ENCODE data around the gene DNMT1.
A peak's percentile ranks its signal among the peaks of the same experiment; 100 is the strongest.

The DNMT1 gene

DNA sequence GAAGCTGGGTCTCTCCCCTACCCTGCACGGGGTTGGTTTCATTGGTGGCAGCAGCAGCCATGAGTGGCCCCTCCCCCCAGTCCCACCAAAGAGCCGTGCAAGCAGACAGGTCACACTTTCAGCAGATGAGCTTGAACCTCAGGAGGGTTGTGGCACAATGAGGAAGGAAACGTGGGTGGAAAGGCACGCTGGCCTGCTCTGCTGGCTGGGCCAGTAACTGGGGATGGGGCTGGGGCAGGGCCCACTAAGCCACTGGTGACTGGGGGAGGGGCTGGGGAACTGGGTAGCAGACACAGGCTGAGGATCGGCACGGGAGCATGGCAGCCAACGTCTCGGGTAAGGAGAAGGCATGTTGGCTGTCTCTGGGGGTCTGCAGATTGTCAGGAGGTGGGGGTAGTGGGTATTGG lies 83.3 kb downstream of the DNMT1 start, which contains the start of gene P2RY11:
Gene P2RY11, plus strand, starts transcription at position 289 of the 407 bp plus-strand sequence. Its CDS starts 29 bp downstream, at position 318.
- DNase-seq: peak; percentile 41 to 70

- no peak for DNase-seq
Measured at GRCh38 chr19:10110972-10111317, 83.8 kb downstream of the DNMT1 start.

DNA sequence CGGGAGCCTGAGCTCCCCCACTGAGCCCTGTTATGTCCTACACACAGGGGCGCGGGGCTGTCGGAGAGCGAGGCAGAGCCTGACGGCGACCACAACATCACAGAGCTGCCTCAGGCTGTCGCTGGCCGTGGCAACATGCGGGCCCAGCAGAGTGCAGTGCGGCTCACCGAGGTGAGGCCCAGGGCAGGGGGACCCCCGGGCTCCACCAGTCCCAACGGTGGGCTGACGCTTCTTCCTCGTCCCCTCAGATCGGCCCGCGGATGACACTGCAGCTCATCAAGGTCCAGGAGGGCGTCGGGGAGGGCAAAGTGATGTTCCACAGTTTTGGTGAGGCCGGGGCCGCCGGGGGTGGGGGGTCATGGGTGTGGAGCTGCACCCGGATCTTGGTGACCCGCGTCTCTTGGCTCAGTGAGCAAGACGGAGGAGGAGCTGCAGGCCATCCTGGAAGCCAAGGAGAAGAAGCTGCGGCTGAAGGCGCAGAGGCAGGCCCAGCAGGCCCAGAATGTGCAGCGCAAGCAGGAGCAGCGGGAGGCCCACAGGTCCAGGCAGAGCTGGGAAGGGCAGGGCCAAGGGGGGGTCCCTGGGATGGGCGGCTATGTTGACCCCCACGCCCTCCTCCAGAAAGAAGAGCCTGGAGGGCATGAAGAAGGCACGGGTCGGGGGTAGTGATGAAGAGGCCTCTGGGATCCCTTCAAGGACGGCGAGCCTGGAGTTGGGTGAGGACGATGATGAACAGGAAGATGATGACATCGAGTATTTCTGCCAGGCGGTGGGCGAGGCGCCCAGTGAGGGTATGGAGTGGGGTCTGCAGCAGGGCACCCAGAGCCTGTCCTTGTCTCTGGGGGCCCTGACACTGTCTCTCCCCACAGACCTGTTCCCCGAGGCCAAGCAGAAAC lies 84.4 kb downstream of the DNMT1 start:
- DNase-seq: no peak

DNA sequence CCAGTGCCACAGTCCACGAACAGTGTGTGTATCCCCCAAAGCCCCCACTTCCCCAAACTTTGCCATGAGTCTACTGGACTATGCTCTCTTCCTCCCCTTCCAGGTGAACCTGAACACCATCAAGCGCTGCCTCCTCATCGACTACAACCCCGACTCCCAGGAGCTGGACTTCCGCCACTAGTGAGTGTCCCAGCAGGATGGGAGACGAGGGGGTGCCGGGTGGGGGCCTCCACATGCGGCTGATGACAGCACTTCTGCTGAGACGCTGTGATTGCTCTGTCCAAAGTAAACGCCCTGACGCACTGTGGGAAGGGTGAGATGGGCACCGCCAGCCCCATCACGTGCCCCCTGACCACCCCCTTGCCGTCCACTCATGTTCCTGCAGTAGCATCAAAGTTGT lies 85.2 kb downstream of the DNMT1 start:
- no peak for DNase-seq

GRCh38 chr19:10107817-10108367 lies 86.9 kb downstream of the DNMT1 start:
- DNase-seq: no peak

- DNase-seq: no peak
Measured at GRCh38 chr19:10107254-10107653, 87.5 kb downstream of the DNMT1 start.

DNA sequence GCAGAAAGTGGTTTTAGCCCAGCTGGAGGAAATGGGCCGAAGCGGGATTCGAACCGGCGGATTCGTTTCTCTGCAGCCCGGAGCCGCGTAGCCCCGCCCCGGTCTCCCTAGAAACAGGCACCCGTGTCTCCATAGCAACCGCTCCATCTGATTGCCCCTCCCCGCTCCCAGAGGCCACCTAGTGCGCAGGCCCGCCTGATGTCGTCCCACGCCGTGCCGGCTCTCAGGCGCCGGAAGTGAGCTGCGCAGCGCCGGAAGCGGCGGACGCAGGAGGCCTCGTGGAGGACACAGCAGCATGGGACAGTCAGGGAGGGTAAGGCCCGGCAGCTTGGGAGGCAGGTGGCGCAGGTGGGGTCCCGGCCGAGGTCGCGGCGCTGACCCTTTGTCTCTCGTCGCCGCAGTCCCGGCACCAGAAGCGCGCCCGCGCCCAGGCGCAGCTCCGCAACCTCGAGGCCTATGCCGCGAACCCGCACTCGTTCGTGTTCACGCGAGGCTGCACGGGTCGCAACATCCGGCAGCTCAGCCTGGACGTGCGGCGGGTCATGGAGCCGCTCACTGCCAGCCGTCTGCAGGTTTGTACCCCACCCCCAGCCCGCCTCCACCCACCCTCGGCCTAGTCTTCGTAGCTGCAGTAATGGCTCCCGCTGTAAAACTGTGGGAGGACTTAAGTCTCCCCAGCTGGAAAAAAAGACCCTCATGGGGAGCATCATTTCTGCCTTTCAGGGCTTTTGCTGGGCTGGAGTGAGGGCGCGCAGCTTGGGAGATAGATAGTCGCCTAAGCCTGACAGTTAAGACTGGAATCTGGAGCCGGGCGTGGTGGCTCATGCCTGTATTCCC lies 88.4 kb downstream of the DNMT1 start, which contains the start of gene PPAN:
Gene PPAN, plus strand, starts transcription at position 263 of the 837 bp plus-strand sequence. Its CDS starts 33 bp downstream, at position 296.
- peak; percentile 98 for DNase-seq

DNA sequence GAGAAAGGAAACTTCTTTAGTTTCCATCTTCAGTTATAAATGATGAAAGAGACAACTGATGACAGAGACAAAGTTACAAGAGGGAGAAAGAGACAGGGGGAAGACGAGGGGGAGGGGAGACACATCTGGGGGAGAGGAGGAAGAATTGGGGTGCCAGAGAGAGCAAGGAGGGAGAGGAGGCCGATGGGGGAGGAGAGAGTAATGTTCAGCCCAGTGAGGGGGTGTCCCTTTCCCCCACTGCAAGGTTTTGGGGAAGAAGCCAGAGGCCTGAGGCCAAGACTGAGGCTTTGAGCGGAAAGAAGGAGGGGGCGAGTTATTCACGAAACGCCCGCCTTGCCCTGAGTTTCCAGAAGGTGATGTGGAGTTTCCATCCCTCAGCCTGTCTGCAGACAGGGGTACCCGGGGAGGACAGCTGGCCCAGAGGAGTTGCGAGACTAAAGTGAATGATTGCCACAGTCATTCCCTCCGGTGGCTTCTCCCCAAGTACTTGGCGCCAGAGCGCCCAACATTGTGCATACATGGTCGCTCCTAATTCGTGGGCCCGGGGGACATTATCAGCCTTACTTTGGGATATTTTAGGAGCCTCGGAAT lies 89.1 kb downstream of the DNMT1 start:
- DNase-seq: peak; percentile 55 to 72

GRCh38 chr19:10104665-10105508 lies 89.9 kb downstream of the DNMT1 start:
- DNase-seq: peak; percentile 93 to 96

DNA sequence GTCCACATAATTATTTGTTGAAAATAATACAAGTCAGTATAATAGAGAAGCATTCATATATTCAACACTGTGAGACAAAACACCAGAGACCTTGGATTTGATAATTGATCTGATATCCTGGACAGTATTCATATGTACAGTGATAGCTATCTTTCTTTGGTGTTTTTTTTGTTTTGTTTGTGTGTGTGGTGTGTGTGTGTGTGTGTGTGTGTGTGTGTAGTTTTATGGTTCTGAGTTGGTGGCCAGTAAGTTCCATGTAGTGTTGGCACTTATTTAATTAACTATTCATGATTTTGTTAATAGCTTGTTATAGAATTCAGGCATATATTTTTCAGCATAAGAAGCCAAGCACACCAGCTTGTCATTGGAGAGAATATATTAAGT lies 90.6 kb downstream of the DNMT1 start:
- peak in 1 of 2 donors; percentile 58 for DNase-seq

- peak in 1 of 2 donors; percentile 73 for DNase-seq
Measured at GRCh38 chr19:10102787-10103236, 91.9 kb downstream of the DNMT1 start.

- DNase-seq: no peak
Measured at GRCh38 chr19:10100163-10100785, 94.5 kb downstream of the DNMT1 start.

DNA sequence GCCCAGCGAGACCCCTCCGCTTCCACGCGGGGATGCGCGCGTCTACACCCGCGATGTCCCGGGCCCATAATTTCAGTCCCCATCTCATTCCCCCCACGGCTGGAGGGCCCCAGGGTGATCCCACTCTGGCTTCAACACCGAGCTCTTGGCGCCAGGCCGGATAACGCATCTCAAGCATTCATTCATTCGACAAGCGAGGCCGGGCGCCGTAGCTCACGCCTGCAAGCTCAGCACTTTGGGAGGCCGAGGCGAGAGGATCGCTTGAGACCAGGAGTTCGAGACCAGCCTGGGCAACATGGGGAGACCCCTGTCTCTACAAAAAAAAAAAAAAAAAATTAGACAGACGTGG lies 98.2 kb downstream of the DNMT1 start:
- no peak for DNase-seq

GRCh38 chr19:10095948-10096614 lies 98.7 kb downstream of the DNMT1 start:
- DNase-seq: peak; percentile 93

DNA sequence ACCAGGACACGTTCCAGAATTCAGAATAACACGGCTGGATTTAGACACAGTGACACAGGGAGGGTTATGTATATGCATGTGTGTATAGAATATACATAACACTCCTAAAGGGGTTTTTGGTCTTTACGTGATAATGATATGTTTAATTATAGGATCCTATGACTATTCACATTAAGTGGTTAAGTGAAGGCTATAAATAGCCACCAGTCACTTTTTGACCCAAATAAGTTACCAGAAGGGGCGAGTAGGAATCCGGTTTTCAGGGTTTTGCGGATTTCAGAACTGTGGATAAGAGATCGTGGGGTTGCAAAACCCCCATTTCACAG lies 99.2 kb downstream of the DNMT1 start:
- no peak for DNase-seq

GRCh38 chr19:10093295-10094186 lies 101.2 kb downstream of the DNMT1 start:
- no peak for DNase-seq

GRCh38 chr19:10092648-10093294 lies 102.0 kb downstream of the DNMT1 start:
- DNase-seq: no peak

- DNase-seq: no peak
Measured at GRCh38 chr19:10091895-10092641, 102.7 kb downstream of the DNMT1 start.

DNA sequence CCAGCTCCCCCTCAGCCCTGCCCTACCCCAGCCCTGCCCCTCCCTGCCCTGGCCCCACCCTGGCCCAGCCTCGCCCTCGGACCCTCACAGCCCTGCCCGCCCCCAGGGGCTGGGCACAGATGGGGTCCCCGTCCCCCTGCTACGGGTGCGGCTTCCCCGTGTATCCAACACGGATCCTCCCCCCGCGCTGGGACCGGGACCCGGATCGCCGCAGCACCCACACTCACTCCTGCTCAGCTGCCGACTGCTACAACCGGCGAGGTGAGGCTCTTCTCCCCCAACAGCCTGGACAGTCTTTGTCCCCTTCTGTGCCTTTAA lies 103.4 kb downstream of the DNMT1 start:
- DNase-seq: no peak

Measured in CD4-positive, alpha-beta T cell treated with Interleukin-4 for 1 hour (primary cell).